Right cardiac atrium (tissue), 5 donors: ENCODE results near the gene PXDN. TPM values are rescaled to one million over a fixed set of nuclear protein-coding genes. Genes with fewer than 3 reads are reported as not detected.

Experiments used
- ATAC-seq, 2 donors: fragments of 200-7000 bp; cut with Tn5 transposase; one replicate each; pipeline versions ENCODE4 v1.8.0 to v1.9.1; 2020; ENCODE audit warnings: moderate library complexity in 2 of 2, mild to moderate bottlenecking in 1 of 2
- DNase-seq, 3 donors: peaks; one replicate each; pipeline ENCODE4 v3.0.0-alpha.2; 2020
- H3K27ac ChIP-seq: one replicate; pipeline ENCODE4 v1.5.1; 2013; ENCODE audit warnings: mild to moderate bottlenecking, low read length, control low read depth, moderate library complexity
- H3K27me3 ChIP-seq: one replicate; pipeline ENCODE4 v1.6.1; 2013; ENCODE audit not compliant: control insufficient read depth, insufficient read depth
- H3K4me1 ChIP-seq: one replicate; pipeline ENCODE4 v1.6.1; 2013; ENCODE audit warnings: low read length; ENCODE audit not compliant: control insufficient read depth, insufficient read depth
- H3K4me3 ChIP-seq: one replicate; pipeline ENCODE4 v1.5.1; 2013; ENCODE audit warnings: low read length, control low read depth
- H3K9me3 ChIP-seq: one replicate; pipeline ENCODE4 v1.6.1; 2013; ENCODE audit warnings: low read length; ENCODE audit not compliant: control insufficient read depth
- WGBS: extraction: QIAGEN DNeasy Blood & Tissue Kit; methylation state at CpG from one replicate; pipeline ENCODE4 v1.1.7; 2013; 5-methylcytosine and 5-hydroxymethylcytosine counted together
- intact Hi-C, 4 donors: fragments of 100-400 bp; cut with DNase I; formaldehyde crosslinking; loops; one replicate each; pipeline versions ENCODE4 v1.11.0 to v1.14.0; 2022 to 2023
- long read RNA-seq, 4 donors: library from polyadenylated mRNA; unstranded; transcript quantifications; one replicate each; pipeline ENCODE4 v2.0.0, GENCODE V29; 2020 to 2021
- polyA plus RNA-seq: library from polyadenylated mRNA; stranded (reverse); fragments of 200-250 nt; gene quantifications from one replicate; pipeline ENCODE4 v1.2.3, GENCODE V29; 2013
- total RNA-seq, 4 donors: library from RNA; stranded (reverse); fragmentation: NEBNext Ultra II Directional; extraction: Animal tissue kit (Norgen Biotek cat#: 25700); gene quantifications; one replicate each; pipeline ENCODE4 v1.2.1, GENCODE V29; 2021
- donor health status: healthy with polysubstance abuse.
- donor health status: DM: no; HTN: yes; CAD: no.
- donor health status: DM: no; HTN: no; CAD: no.
- donor health status: DM: no; HTN: yes; CAD: no; lungs with severe emphysema.
- donor health status: DM: yes; HTN: yes; CAD: no.

Gene PXDN
- 10 to 100 TPM; 13.7 to 40.7 (median 22.2) TPM for total RNA-seq
- polyA plus RNA-seq: 7.6 TPM
- long read RNA-seq, donor 1, partial matches to known transcripts: 26 of 31 reads
- long read RNA-seq, donor 1, other reads (novel, unspliced or antisense): 4 of 31 reads
- long read RNA-seq, donor 2, partial matches to known transcripts: 5 of 7 reads
- long read RNA-seq, donor 2, other reads (novel, unspliced or antisense): 2 of 7 reads
- long read RNA-seq, donor 3, full-length matches to known transcripts: 2 of 77 reads
- long read RNA-seq, donor 3, partial matches to known transcripts: 58 of 77 reads
- long read RNA-seq, donor 3, other reads (novel, unspliced or antisense): 17 of 77 reads
- long read RNA-seq, donor 4, partial matches to known transcripts: 4 of 5 reads
- long read RNA-seq, donor 4, other reads (novel, unspliced or antisense): 1 of 5 reads

- peaks cover 2% of the 10 kb centered on the region for H3K4me1 ChIP-seq
- 2% methylated on average over 71 of the region's 71 CpGs for WGBS
- H3K27ac ChIP-seq: peak within 1 kb of the TSS; percentile 92
- H3K9me3 ChIP-seq: no peaks in the 10 kb centered on the region
- H3K27me3 ChIP-seq: no peaks in the 10 kb centered on the region
- DNase-seq (peak; percentile 79 to 91 (median 89)), ATAC-seq (peak; percentile 73 to 78)
- H3K4me3 ChIP-seq: peak within 1 kb of the TSS; percentile 91
- intact Hi-C loops: loop anchor here in 3 of 4 donors (5.0 kb wide), 3 partner anchors 37 to 152 kb away; no protein-coding TSS in a partner anchor
Measured at GRCh38 chr2:1744446-1745170, at the start of gene PXDN. Gene PXDN (minus strand): TSS chr2:1744515. CDS start chr2:1744455, 60 bp downstream.

- H3K27me3 ChIP-seq: no peaks in the 10 kb centered on the region
- DNase-seq: peak; percentile 68 to 85 (median 79)
- no peak overlapping the region for H3K27ac ChIP-seq
- intact Hi-C loops: no loop called here
- H3K4me3 ChIP-seq: no peak overlapping the region
- no peaks in the 10 kb centered on the region for H3K4me1 ChIP-seq
- ATAC-seq: peak; percentile 55 to 79
- H3K9me3 ChIP-seq: no peaks in the 10 kb centered on the region
- 77% methylated on average over 18 of the region's 18 CpGs for WGBS
Measured at GRCh38 chr2:1793868-1794445, 49.6 kb upstream of the PXDN start.

- peak in 1 of 3 donors; percentile 61 for DNase-seq
- Histone ChIP-seq H3K4me1 (no peaks in the 10 kb centered on the region), H3K4me3 (no peak overlapping the region), H3K27me3 (no peaks in the 10 kb centered on the region), H3K9me3 (no peaks in the 10 kb centered on the region), H3K27ac (no peak overlapping the region)
- intact Hi-C loops: no loop called here
- peak; percentile 28 to 39 for ATAC-seq
- WGBS: 88% methylated on average over 23 of the region's 23 CpGs
Measured at GRCh38 chr2:1793001-1793867, 48.9 kb upstream of the PXDN start.

GRCh38 chr2:1791685-1792435 is 47.5 kb upstream of the PXDN start:
- intact Hi-C loops: no loop called here
- no peak overlapping the region for H3K27ac ChIP-seq
- DNase-seq: peak in 1 of 3 donors; percentile 73
- no peaks in the 10 kb centered on the region for H3K27me3 ChIP-seq
- H3K4me3 ChIP-seq: no peak overlapping the region
- 81% methylated on average over 16 of the region's 16 CpGs for WGBS
- no peaks in the 10 kb centered on the region for H3K9me3 ChIP-seq
- H3K4me1 ChIP-seq: no peaks in the 10 kb centered on the region
- no peak for ATAC-seq

- H3K9me3 ChIP-seq: no peaks in the 10 kb centered on the region
- H3K27ac ChIP-seq: no peak overlapping the region
- H3K4me1 ChIP-seq: no peaks in the 10 kb centered on the region
- ATAC-seq (no peak), DNase-seq (no peak)
- WGBS: 64% methylated on average over 6 of the region's 6 CpGs
- no peaks in the 10 kb centered on the region for H3K27me3 ChIP-seq
- no peak overlapping the region for H3K4me3 ChIP-seq
- intact Hi-C loops: no loop called here
Measured at GRCh38 chr2:1791006-1791605, 46.8 kb upstream of the PXDN start.

GRCh38 chr2:1790473-1790872 is 46.2 kb upstream of the PXDN start:
- ATAC-seq: no peak
- no peak overlapping the region for H3K4me3 ChIP-seq
- intact Hi-C loops: no loop called here
- 51% methylated on average over 6 of the region's 6 CpGs for WGBS
- no peak overlapping the region for H3K27ac ChIP-seq
- no peaks in the 10 kb centered on the region for H3K4me1 ChIP-seq
- no peaks in the 10 kb centered on the region for H3K27me3 ChIP-seq
- DNase-seq: no peak
- no peaks in the 10 kb centered on the region for H3K9me3 ChIP-seq

GRCh38 chr2:1789610-1790009 is 45.3 kb upstream of the PXDN start:
- Histone ChIP-seq H3K4me1 (no peaks in the 10 kb centered on the region), H3K27me3 (no peaks in the 10 kb centered on the region), H3K27ac (no peak overlapping the region), H3K4me3 (no peak overlapping the region), H3K9me3 (no peaks in the 10 kb centered on the region)
- intact Hi-C loops: no loop called here
- no peak for DNase-seq
- 93% methylated on average over 11 of the region's 11 CpGs for WGBS
- no peak for ATAC-seq

GRCh38 chr2:1788478-1788959 is 44.2 kb upstream of the PXDN start:
- H3K27ac ChIP-seq: no peak overlapping the region
- WGBS: 86% methylated on average over 18 of the region's 18 CpGs
- no peak overlapping the region for H3K4me3 ChIP-seq
- intact Hi-C loops: no loop called here
- H3K4me1 ChIP-seq: no peaks in the 10 kb centered on the region
- DNase-seq (no peak), ATAC-seq (no peak)
- H3K9me3 ChIP-seq: no peaks in the 10 kb centered on the region
- no peaks in the 10 kb centered on the region for H3K27me3 ChIP-seq

- Histone ChIP-seq H3K4me3 (no peak overlapping the region), H3K9me3 (no peaks in the 10 kb centered on the region), H3K27me3 (no peaks in the 10 kb centered on the region), H3K4me1 (no peaks in the 10 kb centered on the region), H3K27ac (no peak overlapping the region)
- ATAC-seq (no peak), DNase-seq (no peak)
- 78% methylated on average over 10 of the region's 10 CpGs for WGBS
- intact Hi-C loops: no loop called here
Measured at GRCh38 chr2:1787755-1788477, 43.6 kb upstream of the PXDN start.
